HuH-7.5 (cell line): ENCODE measurements around the gene CTPS1.

ENCODE experiments used
- DNase-seq: peaks from one replicate; pipeline ENCODE4 v3.0.0; 2011; ENCODE audit warnings: low spot score

The CTPS1 gene

DNA sequence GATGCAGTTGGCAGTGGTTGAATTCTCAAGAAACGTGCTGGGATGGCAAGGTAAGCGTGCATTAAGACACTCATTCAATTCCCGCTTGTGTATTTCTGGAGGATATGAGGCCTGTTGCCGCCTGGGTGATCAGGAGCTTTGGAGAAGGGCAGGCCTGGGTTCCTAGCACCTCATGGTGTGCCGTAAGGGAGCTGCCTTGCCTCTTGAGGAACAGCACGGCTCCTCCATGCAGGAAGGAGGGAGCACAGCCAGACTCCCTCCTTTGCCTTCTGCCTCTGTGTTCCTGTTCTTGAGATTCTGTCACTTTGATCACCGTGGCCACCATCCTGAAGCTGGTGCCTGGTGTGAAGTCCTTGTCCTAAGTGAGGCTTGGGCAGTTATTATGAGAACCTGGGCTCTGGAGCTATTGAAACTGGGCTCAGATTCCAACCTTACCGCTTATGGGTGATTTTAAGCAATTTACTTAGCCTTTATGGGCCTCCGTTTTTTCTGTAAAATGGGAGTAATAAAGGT, 23.7 kb downstream of the CTPS1 start:
- DNase-seq: no peak

- no peak for DNase-seq
Observed at GRCh38 chr1:41003640-41004220, 24.2 kb downstream of the CTPS1 start.

DNA sequence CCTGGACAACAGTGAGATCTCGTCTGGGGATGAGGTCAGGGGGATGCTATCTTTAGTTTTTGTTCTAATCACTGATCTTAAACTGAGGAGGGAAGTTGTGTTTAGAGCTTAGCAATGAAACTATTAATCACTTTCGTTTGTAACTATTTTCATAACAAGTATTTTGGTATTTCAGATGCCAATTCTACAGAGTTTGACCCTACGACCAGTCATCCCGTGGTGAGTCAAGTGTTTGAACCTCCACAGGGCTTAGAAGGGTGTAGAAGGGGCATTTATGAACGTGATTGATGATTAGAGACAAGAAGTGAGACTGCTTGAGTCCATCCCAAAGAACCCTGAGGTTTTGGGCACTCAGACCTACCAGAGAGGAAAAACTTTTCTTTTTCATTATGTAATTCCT, 26.4 kb downstream of the CTPS1 start:
- no peak for DNase-seq

DNA sequence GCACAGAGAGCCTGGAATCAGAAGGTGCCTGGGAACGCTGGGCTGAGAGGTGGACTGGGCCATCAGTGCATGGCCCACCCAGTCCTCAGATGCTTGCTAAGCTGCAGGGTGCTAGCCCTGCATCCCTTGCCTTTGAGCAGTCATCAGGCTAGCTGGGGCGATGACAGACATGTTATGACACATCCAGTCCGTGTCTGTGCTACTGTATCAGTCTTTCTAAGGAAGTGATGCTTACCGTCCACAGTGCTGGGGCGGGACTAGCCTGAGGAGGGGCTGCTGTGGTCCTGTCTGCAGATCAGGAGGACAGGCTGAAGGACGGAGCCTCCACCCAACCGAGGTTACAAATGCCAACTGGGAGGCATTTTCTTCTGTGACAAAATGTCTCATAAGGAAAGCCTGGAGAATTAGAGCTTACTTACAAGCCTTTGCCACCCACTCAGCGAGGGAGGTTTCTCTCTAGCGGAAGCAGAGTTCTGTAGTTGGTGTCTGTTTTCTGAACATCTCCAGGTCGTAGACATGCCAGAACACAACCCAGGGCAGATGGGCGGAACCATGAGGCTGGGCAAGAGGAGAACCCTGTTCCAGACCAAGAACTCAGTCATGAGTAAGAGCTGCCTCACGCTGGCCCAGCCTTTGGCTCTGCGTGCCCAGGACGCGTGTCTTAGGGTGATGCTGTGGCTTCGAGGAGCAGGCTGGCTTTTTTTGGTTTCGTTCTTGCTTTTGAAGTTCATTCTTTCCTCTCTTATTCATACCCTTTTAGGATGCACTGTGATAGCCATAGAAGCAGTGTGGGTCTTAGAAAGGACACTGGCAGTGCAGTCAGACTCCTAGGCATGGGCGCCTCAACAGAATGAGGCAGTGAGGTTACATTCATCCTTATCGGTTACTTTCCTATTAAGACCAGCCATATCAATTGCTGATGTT, 27.7 kb downstream of the CTPS1 start:
- no peak for DNase-seq

DNA sequence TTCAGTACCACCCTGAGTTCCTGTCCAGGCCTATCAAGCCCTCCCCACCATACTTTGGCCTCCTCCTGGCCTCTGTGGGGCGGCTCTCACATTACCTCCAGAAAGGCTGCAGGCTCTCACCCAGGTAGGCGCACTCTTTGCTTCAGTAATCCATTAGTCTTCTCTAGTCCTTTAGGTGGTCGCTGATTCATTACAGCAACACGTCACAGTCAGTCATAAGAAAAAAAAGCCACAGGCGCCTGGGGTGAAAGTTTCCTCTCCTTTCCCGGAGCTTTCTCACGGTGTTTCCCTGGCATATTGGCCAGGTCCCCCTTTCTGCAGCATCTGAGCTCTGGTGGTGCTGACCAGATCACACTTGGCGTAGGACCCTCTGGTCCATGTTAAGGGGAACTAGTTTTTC, 30.0 kb downstream of the CTPS1 start:
- DNase-seq: no peak

DNA sequence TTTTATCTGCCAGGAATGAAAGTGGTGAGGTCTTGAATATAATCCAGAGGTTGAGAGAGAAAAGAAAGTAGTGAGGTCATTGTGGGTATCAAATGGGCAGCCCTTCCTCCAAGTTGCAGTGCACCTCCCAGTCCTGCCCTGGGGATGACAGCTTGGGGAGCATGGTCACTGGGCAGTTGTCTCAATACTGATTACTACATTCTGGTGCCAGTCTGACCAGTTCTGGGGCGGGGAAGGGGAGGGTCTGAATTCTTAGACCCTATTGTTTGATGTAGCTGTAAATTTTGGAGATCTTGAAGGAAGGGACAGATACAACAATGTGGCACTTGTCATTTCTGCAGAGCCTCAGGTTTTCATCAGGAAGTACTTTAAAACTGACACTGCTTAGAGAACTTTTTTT, 30.8 kb downstream of the CTPS1 start:
- no peak for DNase-seq

DNA sequence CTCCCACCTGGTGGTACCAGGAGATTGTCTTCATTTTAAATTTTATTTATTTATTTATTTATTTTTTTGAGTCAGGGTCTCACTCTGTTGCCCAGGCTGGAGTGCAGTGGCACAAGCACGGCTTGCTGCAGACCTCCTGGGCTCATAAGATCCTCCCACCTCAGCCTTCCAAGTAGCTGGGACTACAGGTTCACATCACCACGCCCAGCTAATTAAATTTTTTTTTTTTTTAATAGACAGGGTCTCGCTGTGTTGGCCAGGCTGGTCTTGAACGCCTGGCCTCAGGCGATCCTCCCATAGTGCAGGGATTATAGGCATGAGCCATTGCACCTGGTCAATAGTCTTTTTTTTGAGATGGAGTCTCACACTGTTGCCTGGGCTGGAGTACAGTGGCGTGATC, 33.5 kb downstream of the CTPS1 start:
- DNase-seq: no peak

- no peak for DNase-seq
Observed at GRCh38 chr1:41013796-41014195, 34.3 kb downstream of the CTPS1 start.

DNA sequence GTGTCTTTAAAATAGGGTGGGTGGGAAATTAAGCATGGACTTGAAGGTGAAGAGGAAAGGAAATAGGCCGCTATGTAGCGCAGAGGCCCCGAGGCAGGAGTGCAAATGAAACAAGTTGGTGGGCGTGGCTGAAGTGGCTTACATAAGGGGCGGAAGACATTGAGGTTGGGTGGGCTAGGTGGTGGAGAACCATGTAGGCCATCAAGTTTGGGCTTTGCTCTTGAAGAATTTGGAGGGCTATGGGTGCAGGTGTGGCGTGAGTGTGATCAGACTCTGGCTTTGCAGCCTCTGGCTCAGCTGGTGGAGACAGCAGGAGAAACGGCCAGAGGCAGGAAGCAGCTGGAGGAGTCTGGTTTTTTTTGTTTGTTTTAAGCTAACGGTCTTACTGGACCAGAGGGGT, 35.4 kb downstream of the CTPS1 start:
- DNase-seq: no peak

GRCh38 chr1:41015281-41015896, 35.9 kb downstream of the CTPS1 start:
- no peak for DNase-seq

DNA sequence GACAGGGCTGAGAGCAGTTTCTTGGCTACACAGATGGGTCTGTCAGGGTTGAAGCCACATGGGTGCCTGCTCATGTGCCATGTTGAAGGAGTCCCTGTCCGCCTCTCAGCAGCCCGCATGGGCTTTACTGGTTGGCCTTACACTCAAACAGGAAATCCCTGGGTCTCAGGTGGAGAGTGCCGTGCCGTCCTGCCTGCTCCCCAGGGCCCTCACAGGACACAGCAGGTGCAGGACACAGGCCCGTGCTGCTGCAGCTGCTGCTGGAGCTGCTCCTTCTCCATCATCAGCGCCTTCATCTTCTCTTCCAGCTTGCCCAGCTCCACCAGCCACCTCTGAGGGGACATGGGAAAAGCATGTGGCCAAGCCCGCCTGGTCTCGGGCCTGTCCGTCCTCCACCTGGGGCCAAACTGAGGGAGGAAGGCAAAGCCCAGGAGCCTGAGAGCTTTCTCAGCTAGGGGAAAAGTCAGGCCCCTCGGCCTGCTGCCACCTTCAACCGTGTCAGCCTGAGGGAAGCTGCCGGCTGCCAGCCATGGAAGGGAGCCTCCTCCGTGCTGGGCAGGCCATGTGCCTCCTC, 36.5 kb downstream of the CTPS1 start:
- DNase-seq: no peak

GRCh38 chr1:41017141-41018017, 37.9 kb downstream of the CTPS1 start:
- no peak for DNase-seq

DNA sequence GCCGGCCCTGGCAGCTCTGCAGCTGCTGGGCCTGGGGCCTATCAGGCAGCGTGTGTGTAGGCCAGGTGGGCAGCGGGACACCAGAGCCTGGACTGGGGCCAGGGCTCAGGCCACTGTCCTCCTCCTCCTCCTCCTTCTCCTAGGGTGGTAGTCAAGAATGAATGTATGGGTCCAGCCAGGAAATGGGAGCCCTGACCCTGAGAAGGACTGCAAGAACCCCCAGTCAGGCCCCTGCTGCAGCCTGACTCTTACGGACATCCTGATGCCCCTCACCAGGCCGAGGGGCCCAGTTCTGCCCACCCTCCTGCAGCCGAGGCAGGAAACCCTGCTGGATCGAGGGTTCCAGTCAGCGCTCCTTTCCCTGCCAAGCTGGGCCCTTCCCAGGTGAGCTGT, 38.5 kb downstream of the CTPS1 start:
- no peak for DNase-seq

GRCh38 chr1:41019353-41019745, 39.9 kb downstream of the CTPS1 start:
- no peak for DNase-seq

DNA sequence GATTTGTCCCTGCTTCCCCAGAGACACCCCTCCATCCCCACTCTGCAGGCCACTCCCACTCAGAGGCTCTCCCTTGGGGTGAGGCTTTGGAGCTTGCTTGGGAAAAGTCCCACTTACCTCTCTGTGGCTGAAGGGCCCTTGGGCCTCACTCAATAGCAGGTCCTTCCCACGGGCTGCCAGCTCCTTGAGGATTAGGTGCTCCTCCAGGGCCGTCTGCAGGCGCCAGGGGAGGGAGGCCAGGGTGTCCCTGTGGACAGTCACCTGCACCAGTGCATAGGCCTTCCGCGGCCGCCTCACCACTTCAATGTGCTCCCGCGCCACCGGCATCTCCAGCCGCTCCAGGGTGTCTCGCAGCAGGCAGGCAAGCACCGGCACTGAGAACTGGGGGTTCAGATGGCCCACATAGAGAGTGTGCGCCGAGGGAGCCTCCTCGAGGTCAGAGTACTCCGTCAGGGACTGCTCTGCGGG, 40.6 kb downstream of the CTPS1 start:
- no peak for DNase-seq

DNA sequence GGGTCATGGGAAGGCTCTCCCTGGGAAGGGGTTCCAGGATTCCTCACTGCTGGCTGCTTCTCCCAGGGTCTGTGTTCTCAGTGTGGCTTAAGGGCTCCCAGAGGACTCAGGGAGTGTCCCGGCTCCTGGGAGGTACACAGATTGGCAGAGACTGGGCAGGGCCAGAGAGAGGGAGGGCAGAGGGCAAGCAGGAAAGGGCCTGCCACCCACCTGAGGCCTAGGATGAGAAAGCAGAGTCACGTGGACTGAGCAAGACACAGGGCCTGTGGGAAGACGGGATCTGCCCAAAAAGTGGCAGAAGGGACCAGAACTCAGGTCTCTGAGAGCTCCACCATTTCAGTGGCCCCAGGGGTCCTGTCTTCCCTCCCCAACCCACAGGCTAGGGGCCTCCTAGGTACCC, 41.2 kb downstream of the CTPS1 start:
- no peak for DNase-seq

GRCh38 chr1:41021526-41022308, 42.2 kb downstream of the CTPS1 start, which contains the start of gene SLFNL1:
TSS of gene SLFNL1 (minus strand) at chr1:41021725. CDS start at chr1:41020660, 1,065 bp downstream.
- DNase-seq: no peak

DNA sequence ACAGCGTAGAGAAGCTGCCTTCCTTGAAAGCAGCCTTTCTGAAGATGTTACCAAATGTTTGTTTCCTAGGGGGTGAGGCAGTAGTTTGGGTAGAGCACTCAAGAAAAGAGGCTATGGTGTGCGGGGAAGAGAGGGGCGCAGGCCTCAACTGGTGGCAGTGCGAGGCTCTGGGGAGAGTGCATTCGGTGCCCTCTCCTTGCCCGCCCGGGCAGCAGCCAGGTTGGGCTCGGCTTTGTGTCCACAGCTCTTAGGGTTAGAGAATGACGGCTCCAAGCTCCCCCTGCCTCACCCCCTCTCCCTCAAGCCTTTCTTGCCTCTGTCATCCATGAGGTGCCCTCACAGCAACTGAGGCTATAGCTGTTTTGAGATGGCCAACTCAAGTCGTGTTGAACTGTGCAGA, 42.9 kb downstream of the CTPS1 start:
- DNase-seq: no peak

GRCh38 chr1:41023279-41023990, 43.9 kb downstream of the CTPS1 start:
- DNase-seq: peak; percentile 55

DNA sequence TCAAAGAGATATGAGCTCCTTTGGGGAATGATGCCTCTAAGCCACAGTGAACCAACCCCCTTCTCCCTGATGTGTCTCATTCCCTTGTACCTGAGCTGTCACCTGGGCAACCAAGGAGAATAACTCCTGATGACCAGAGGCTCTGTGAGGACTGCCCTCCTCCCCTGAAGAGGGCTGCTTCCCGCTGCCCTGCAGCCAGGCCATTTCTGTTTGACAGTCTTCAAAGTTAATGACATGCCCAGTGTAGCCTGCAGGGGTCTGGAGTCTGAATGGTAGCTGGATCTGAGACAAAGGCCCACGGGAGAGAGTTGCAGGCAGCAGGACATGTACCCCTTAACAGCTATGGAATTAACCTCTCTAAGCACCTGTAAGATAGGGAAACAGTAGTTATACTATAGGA, 45.5 kb downstream of the CTPS1 start:
- DNase-seq: no peak
